GM18858 (cell line): Measurements from ENCODE around the gene LRGUK.
"Not testable (repeated sequence)": the region's sequence is repeated elsewhere in the genome, so short reads cannot be mapped to it uniquely, and the experiment has no call there.

Experiments
- ATAC-seq: cut with Tn5 transposase; IDR thresholded peaks from one replicate; pipeline ENCODE4 v1.9.1; 2021; ENCODE audit not compliant: unreplicated experiment

LRGUK gene

DNA sequence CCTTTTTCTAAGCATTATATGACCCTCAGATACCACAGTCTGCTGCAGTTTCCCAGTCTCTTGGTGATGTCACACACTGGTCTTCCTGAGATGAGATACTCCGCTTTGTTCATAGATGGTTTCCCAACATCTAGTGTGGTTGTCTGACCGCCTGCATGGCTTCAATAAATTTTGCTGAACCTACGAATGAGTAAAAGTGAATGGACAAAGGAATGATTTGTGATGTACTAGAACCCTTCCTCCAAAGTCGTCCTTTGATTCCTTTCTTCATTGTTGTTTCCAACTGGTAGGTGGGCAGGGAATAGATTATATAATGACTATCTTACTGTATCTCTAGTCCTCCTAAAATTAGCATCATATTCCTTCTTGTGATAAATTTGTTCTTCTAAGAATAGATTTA lies 107.1 kb downstream of the LRGUK start:
- no peak for ATAC-seq

DNA sequence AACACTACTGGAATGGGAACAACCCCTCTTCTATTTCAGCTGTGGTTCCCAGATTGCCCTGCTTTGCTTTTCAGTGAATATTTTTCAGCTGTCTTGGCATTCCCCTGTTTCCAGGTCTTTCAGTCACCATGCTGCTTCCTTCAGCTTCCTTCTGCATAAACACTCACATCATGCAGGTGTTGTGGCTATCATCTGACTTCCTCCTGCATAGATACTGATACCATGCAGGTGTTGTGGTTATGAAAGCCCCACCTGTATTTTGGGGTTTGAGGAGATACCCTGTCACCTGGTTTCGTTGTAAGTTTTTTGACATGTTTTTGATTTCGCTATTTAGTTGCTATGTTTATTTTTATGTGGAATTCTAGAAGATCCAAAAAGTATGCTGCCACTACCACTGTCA lies 118.1 kb downstream of the LRGUK start:
- no peak for ATAC-seq

DNA sequence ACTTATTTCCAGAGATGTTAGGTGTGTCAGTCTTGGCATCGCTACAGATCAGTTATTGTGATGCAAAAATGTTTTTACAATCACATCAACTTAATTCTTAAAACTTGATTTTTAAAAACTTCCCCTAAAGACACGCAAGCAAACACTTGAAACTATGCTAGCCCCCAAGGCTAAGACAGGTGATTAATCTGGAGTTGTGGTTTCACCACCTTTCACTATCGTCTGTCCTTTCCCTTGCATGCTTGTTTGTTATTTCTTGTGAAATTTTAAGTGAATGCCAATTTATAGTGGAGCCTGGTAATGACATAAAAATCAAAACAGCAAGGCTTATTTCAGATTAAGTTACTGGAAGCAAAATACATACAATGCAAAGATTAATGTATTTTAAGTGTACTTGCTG lies 119.2 kb downstream of the LRGUK start:
- ATAC-seq: no peak

GRCh38 chr7:134246761-134247160 lies 119.6 kb downstream of the LRGUK start:
- ATAC-seq: no peak

DNA sequence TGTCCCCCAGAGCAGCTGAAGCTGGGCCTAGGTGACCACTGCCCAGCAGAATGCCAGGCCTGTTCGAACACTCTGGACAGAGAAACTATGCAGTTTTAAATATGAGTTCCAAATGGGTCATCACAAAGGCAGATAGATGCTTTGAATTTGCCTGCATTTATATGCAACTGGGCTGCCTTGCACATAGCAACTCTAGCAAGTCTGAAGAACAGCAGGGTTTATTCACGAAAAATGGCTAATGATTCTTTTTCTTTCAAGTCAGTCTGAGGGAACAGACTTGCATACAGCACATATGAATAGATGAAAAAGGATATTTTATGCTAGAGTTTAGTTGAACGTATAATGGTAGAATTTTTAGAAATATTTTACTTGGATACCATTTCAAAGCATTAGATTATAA lies 121.1 kb downstream of the LRGUK start:
- no peak for ATAC-seq

GRCh38 chr7:134254311-134254710 lies 127.2 kb downstream of the LRGUK start:
- ATAC-seq: no peak

- ATAC-seq: no peak
Observed at GRCh38 chr7:134255814-134256213, 128.7 kb downstream of the LRGUK start.

GRCh38 chr7:134262322-134262721 lies 135.2 kb downstream of the LRGUK start:
- ATAC-seq: no peak

DNA sequence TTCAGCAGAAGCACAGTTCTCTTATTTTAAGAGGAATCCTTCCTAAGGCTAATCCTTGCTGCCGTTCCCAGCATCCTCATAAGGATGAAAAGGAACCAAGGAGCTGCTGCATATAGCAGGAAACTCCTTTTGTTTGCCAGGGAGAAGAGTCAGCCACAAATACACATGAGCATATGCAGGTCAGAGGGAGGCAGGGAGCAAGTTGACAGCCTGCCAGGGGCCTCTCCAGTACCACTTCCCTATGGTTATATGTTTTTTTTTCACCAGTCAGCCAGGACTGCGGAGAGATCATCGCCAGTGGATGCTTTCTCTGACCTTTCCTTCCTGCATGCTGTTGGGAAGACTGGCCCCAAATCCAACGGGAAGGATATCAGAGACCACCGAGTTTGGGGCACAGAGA lies 149.8 kb downstream of the LRGUK start:
- ATAC-seq: no peak

GRCh38 chr7:134278502-134279153 lies 151.5 kb downstream of the LRGUK start:
- ATAC-seq: no peak

- no peak for ATAC-seq
Observed at GRCh38 chr7:134279336-134279735, 152.2 kb downstream of the LRGUK start.

DNA sequence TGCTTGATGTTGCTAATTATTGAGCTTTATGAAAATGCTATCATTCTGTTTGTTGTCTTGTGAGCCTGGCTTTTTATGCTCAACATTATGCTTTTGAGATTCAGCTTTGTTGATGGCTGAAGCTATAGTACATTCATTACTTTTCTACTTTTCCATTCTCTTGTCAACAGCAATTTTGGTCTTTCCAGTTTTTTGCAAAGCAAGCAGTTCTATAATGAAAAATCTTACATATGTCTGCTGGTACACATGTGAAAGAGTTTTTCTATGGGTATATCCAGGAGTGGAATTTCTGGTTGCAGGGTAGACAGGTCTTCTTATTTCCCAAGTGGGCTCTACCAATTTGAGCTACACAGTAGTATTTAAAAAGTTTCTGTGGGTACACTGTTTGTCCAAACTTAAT lies 152.8 kb downstream of the LRGUK start:
- ATAC-seq: no peak

- ATAC-seq: no peak
Observed at GRCh38 chr7:134280508-134280907, 153.4 kb downstream of the LRGUK start.

GRCh38 chr7:134284011-134284410 lies 156.9 kb downstream of the LRGUK start:
- ATAC-seq: no peak

DNA sequence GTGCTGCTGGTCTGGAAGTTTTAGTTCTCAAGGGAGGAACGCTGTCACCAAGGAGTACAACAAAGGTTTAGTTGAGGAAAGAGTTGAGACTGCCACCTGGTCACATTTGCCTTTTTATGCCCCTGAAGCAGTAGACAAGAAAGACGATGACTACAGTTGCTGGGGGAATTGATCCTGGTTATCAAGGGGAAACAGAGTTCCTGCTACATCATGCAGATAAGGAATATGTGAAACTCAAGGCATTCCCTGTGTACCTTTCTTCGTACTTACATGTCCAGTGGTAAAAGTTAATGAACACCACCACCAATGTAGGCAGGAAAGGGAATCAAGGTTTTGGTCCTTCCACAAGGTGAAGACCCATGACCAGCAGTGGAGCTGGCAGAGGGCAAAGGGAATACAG lies 157.8 kb downstream of the LRGUK start:
- ATAC-seq: no peak

- ATAC-seq: no peak
Observed at GRCh38 chr7:134287916-134288659, 160.9 kb downstream of the LRGUK start.

DNA sequence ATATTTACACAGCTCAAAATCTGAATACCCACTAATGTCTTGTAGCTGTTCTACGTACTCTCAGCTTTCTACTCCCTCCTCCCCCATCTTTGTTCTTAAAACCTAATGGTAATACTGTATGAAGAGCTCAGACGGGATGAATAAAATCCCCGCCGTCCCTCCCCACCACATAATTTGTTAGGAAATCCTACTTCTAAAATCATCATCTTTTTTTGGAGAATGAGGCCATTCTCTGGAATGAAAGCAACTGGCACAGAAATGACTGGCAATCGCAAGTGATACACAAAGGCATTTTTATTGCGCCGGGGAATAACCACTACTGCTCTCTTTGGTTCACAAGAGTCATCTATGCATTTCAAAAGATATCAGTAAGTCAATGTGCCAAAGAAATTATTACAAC lies 162.3 kb downstream of the LRGUK start:
- ATAC-seq: no peak

DNA sequence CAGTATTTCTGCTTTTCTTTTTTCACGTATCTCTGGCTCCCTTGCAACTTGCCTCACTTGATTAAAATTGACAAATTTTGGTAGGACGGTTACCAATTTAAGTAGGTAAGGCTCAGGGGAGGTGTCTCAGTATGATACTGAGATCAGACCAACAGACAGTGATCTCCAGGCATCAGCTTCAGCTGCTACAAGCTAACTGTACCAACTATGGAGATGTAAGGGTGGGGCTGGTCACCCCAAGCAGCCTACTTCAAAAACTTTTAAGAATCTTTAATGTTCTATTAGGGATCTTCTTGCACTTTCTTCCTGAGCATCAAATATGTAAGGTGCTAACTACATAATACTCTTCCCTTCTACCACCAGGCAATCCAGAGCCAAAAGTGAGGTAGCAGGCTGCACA lies 162.7 kb downstream of the LRGUK start:
- no peak for ATAC-seq

GRCh38 chr7:134290286-134290685 lies 163.1 kb downstream of the LRGUK start:
- no peak for ATAC-seq

GRCh38 chr7:134293002-134293740 lies 166.0 kb downstream of the LRGUK start:
- peak; percentile 100 for ATAC-seq

DNA sequence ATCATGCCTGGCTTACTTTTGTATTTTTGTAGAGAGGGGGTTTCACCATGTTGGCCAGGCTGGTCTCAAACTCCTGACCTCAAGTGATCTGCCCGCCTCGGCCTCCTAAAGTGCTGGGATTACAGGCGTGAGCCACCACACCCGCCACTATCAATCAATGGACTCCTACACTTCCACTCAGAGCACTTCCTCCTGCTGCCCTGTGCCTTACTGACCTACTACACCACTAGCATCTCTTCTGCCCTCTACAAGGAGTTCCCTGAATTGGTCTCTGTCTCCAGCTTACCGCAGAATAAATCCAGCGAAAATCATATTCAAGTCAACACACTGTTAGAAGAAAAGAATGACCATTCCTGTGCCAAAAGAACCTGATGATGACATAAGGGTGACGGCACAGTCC lies 168.8 kb downstream of the LRGUK start:
- not testable (repeated sequence) for ATAC-seq

DNA sequence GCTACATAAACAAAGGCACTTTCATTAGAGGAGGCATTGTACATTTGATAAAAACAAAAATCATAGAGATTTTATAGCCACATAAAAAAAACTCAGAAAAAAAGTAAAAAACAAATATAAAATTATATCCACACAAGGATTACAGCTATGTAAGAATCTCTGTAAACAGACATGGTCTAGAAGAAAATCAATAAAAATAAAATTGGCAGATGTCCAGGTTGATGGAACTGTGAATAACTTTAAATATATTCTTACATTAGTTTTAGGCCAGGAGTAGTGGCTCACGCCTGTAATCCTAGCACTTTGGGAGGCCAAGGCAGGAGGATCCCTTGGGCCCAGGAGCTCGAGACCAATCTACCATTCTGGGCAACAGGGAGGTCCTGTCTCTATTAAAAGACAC lies 170.3 kb downstream of the LRGUK start:
- no peak for ATAC-seq
